A549 (cell line): ENCODE results near the gene DYSF. TPM values are rescaled to one million over a fixed set of nuclear protein-coding genes. Genes with fewer than 3 reads are reported as not detected.

ENCODE experiments used
- ATAC-seq, 2 experiments: fragments of 200-7000 bp in 1 of 2; fragments of >200 bp in 1 of 2; cut with Nextera tagmentation in 1 of 2; cut with Tn5 transposase in 1 of 2; 3 replicates each; pipeline versions ENCODE4 v1.8.0 to v1.9.1; 2018 to 2020; ENCODE audit warnings: mild to moderate bottlenecking in 1 of 2, moderate library complexity in 1 of 2
- CTCF ChIA-PET: fragments of 300-600 bp; sonication (Branson Sonifier 250); formaldehyde crosslinking; extraction: SDS; loops from one replicate; lab custom pipeline; 2021; ENCODE audit warnings: antibody characterized with exemption, inconsistent platforms; lab: Yijun Ruan, JAX
- POLR2A ChIA-PET: fragments of 350-600 bp; formaldehyde crosslinking; extraction: SDS; loops from one replicate; lab custom pipeline; 2021; ENCODE audit warnings: antibody characterized with exemption, inconsistent platforms; lab: Yijun Ruan, JAX
- DNase-seq, 2 experiments: peaks; one replicate each; pipeline versions ENCODE4 v3.0.0 to v3.0.0-alpha.2; 2011 to 2016; ENCODE audit warnings: low read depth in 1 of 2, low spot score in 1 of 2
- FAIRE-seq: peaks from 2 replicates; lab custom pipeline; 2011; peaks lifted over from hg19 to GRCh38; lab: Jason Lieb, UNC
- H3K27ac ChIP-seq, 2 experiments: fragments of >200 bp; sonication (Bioruptor Twin); formaldehyde crosslinking; 3 replicates each; pipeline ENCODE4 v1.5.1; 2016 to 2017
- H3K4me1 ChIP-seq: fragments of >200 bp; sonication (Bioruptor Twin); formaldehyde crosslinking; 3 replicates; pipeline ENCODE4 v1.6.1; 2016
- H3K4me2 ChIP-seq: fragments of >200 bp; sonication (Bioruptor Twin); formaldehyde crosslinking; 3 replicates; pipeline ENCODE4 v1.6.1; 2016
- H3K4me3 ChIP-seq: fragments of >200 bp; sonication (Bioruptor Twin); formaldehyde crosslinking; 3 replicates; pipeline ENCODE4 v1.5.1; 2016
- H3K9me3 ChIP-seq: fragments of >200 bp; sonication (Bioruptor Twin); formaldehyde crosslinking; 3 replicates; pipeline ENCODE4 v1.6.1; 2016
- CEBPB ChIP-seq, 2 experiments: fragments of >200 bp in 1 of 2; sonication (Bioruptor Twin) in 1 of 2; formaldehyde crosslinking in 1 of 2; IDR thresholded peaks; 2 replicates each; pipeline ENCODE4 v1.6.1; 2012 to 2016
- E2F6 ChIP-seq: IDR thresholded peaks from 2 replicates; pipeline ENCODE4 v1.6.1; 2012; ENCODE audit warnings: low read depth, borderline replicate concordance
- EHF ChIP-seq: fragments of 250-450 bp; sonication (Bioruptor Pico); IDR thresholded peaks from 2 replicates; pipeline ENCODE4 v1.5.0; 2020; ENCODE audit warnings: mild to moderate bottlenecking
- EHMT2 ChIP-seq: fragments of 200-600 bp; sonication (generic); IDR thresholded peaks from 2 replicates; pipeline ENCODE4 v1.6.1; 2016; ENCODE audit warnings: antibody characterized with exemption, low read depth, mild to moderate bottlenecking, moderate library complexity
- FOXS1 ChIP-seq: fragments of 250-450 bp; sonication (Bioruptor Pico); IDR thresholded peaks from 2 replicates; pipeline ENCODE4 v1.5.0; 2020; ENCODE audit warnings: mild to moderate bottlenecking, moderate library complexity
- GATA3 ChIP-seq: IDR thresholded peaks from 2 replicates; pipeline ENCODE4 v1.6.1; 2012; ENCODE audit warnings: borderline replicate concordance
- HDAC2 ChIP-seq: fragments of 200-600 bp; sonication (generic); IDR thresholded peaks from 2 replicates; pipeline ENCODE4 v1.6.1; 2016
- HMGXB4 ChIP-seq: fragments of 250-450 bp; sonication (Bioruptor Pico); IDR thresholded peaks from 2 replicates; pipeline ENCODE4 v1.5.0; 2021; ENCODE audit warnings: mild to moderate bottlenecking, moderate library complexity, borderline replicate concordance
- JUN ChIP-seq, 2 experiments: fragments of >200 bp; sonication (Bioruptor Twin); formaldehyde crosslinking; IDR thresholded peaks; 2 replicates in 1 of 2; 3 replicates in 1 of 2; pipeline ENCODE4 v1.6.1; 2016 to 2017
- JUNB ChIP-seq: fragments of >200 bp; sonication (Bioruptor Twin); formaldehyde crosslinking; IDR thresholded peaks from 2 replicates; pipeline ENCODE4 v1.6.1; 2016
- KDM1A ChIP-seq: fragments of 200-600 bp; sonication (generic); IDR thresholded peaks from 2 replicates; pipeline ENCODE4 v1.6.1; 2016; ENCODE audit warnings: low read depth, mild to moderate bottlenecking
- KDM5A ChIP-seq: fragments of 200-600 bp; sonication (generic); IDR thresholded peaks from 2 replicates; pipeline ENCODE4 v1.6.1; 2016; ENCODE audit warnings: antibody characterized with exemption, mild to moderate bottlenecking
- NFE2L2 ChIP-seq: fragments of 150-350 bp; conservative IDR thresholded peaks from 2 replicates; pipeline ENCODE4 v1.6.1; 2014; ENCODE audit warnings: low read length
- NPAS2 ChIP-seq: fragments of 250-450 bp; sonication (Bioruptor Pico); IDR thresholded peaks from 2 replicates; pipeline ENCODE4 v1.8.0; 2022; ENCODE audit warnings: mild to moderate bottlenecking, moderate library complexity, borderline replicate concordance
- POLR2A ChIP-seq: IDR thresholded peaks from 2 replicates; pipeline ENCODE4 v1.6.1; 2012; ENCODE audit warnings: mild to moderate bottlenecking, low read length
- POLR2AphosphoS2 ChIP-seq: conservative IDR thresholded peaks from 2 replicates; pipeline ENCODE4 v1.6.1; 2012; ENCODE audit warnings: low read length, improper control_type of control experiment, inconsistent platforms
- RAD21 ChIP-seq, 2 experiments: fragments of >200 bp in 1 of 2; sonication (Bioruptor Twin) in 1 of 2; formaldehyde crosslinking in 1 of 2; IDR thresholded peaks in 1 of 2; conservative IDR thresholded peaks in 1 of 2; 2 replicates in 1 of 2; 3 replicates in 1 of 2; pipeline ENCODE4 v1.6.1; 2012 to 2018; ENCODE audit warnings: inconsistent platforms in 1 of 2
- RARB ChIP-seq: fragments of 250-450 bp; sonication (Bioruptor Pico); IDR thresholded peaks from 2 replicates; pipeline ENCODE4 v1.8.0; 2021; ENCODE audit warnings: mild to moderate bottlenecking, moderate library complexity
- RCOR1 ChIP-seq: fragments of 150-350 bp; IDR thresholded peaks from 2 replicates; pipeline ENCODE4 v1.6.1; 2014; ENCODE audit warnings: antibody characterized with exemption, low read length, low read depth
- RFX5 ChIP-seq: fragments of 450-650 bp; IDR thresholded peaks from 2 replicates; pipeline ENCODE4 v1.7.1; 2014; ENCODE audit warnings: antibody characterized with exemption, mild to moderate bottlenecking, moderate library complexity
- SMC3 ChIP-seq: fragments of >200 bp; sonication (Bioruptor Twin); formaldehyde crosslinking; IDR thresholded peaks from 3 replicates; pipeline ENCODE4 v1.6.1; 2018; ENCODE audit warnings: inconsistent platforms
- TP53 ChIP-seq: fragments of 250-450 bp; sonication (Bioruptor Pico); IDR thresholded peaks from 2 replicates; pipeline ENCODE4 v1.5.0; 2021; ENCODE audit warnings: mild to moderate bottlenecking, moderate library complexity
- ZFP36 ChIP-seq: fragments of 450-650 bp; IDR thresholded peaks from 2 replicates; pipeline ENCODE4 v1.6.1; 2014; ENCODE audit warnings: borderline replicate concordance; ENCODE audit not compliant: partially characterized antibody
- whole genome bisulfite sequencing: methylation state at CpG from one replicate; pipeline ENCODE4 v1.1.6; 2017; ENCODE audit errors: missing lambda C conversion rate; 5-methylcytosine and 5-hydroxymethylcytosine counted together
- polyA plus RNA-seq, 4 experiments: library from polyadenylated mRNA; depleted of rRNA in 3 of 4; stranded (reverse); fragments of >200 nt; fragmentation: RNase III in 1 of 4; extraction: RNeasy Plus Mini Kit Qiagen cat#74134 plus additional on column Dnase treatment in 1 of 4; gene quantifications; 2 replicates in 3 of 4; 3 replicates in 1 of 4; pipeline ENCODE4 v1.2.3, GENCODE V29; 2011 to 2017
- TF ChIP-seq, protein P1 (sequence below): fragments of >200 bp; sonication (Bioruptor Twin); formaldehyde crosslinking; IDR thresholded peaks from 3 replicates; pipeline ENCODE4 v1.5.1; 2016
- TF ChIP-seq, protein P2 (sequence below): fragments of 450-650 bp; IDR thresholded peaks from 2 replicates; pipeline ENCODE4 v1.6.1; 2014; ENCODE audit warnings: antibody characterized with exemption
- TF ChIP-seq, protein P3 (sequence below): IDR thresholded peaks from 2 replicates; pipeline ENCODE4 v1.6.1; 2012

DYSF gene
- polyA plus RNA-seq, 2 of the 4 experiments (the other 2 are of a cell fraction): 0.36 to 0.98 TPM

GRCh38 chr2:71507476-71507875 is 54.1 kb downstream of the DYSF start (continued):
- TF ChIP-seq E2F6 (no peak), EHMT2 (no peak), RCOR1 (no peak), ZFP36 (no peak), KDM5A (no peak), FOXS1 (no peak), HMGXB4 (no peak), NPAS2 (CRISPR knock-in tag) (no peak), HDAC2 (no peak), KDM1A (no peak)
- TF ChIP-seq, all 56 proteins: peak for 0

DNA sequence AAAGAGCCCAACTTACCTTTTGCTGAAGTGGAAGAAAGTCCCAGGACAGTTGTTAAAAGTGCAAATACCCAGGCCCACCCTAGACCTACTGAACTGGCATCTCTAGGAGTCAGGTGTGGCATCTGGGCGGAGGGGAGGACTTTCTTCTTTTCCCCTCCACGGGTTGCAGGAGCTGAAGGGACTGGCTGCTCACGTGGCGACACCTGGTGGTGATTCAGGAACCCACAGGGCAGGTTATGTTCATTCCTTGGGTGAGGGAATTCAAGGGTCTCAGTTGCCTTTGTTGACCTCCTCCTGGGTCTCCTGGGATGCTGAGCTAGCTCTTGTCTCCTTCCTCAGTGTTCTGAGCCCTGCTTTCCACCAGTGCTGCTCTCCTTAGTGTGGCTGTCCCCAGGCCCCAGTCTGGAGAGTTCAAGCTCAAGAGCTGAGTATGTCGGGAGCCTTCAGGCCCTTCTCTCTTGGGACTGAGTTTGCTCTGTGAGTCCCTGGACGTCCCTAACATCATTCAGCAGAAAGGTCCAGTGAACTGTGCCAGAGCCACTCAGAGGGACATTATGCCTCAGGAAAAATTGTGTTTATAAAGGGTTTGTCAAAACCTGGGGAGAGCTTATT is 56.9 kb downstream of the DYSF start:
- H3K4me3 ChIP-seq: no peak overlapping the region
- ChIA-PET POLR2A (interaction anchor here (0.9 to 1.4 kb wide), 3 partner anchors 50 to 211 kb away, joined by 3 to 7 read pairs (median 4); partner anchors contain the start of gene ZNF638), CTCF (interaction anchor here (0.6 to 13.5 kb wide), 62 partner anchors 10 to 1616 kb away, joined by 3 to 311 read pairs (median 5); partner anchors contain the start of genes DYSF and ZNF638)
- H3K9me3 ChIP-seq: no peaks in the 10 kb centered on the region
- TF ChIP-seq JUNB: no peak
- TF ChIP-seq, protein P1, sequence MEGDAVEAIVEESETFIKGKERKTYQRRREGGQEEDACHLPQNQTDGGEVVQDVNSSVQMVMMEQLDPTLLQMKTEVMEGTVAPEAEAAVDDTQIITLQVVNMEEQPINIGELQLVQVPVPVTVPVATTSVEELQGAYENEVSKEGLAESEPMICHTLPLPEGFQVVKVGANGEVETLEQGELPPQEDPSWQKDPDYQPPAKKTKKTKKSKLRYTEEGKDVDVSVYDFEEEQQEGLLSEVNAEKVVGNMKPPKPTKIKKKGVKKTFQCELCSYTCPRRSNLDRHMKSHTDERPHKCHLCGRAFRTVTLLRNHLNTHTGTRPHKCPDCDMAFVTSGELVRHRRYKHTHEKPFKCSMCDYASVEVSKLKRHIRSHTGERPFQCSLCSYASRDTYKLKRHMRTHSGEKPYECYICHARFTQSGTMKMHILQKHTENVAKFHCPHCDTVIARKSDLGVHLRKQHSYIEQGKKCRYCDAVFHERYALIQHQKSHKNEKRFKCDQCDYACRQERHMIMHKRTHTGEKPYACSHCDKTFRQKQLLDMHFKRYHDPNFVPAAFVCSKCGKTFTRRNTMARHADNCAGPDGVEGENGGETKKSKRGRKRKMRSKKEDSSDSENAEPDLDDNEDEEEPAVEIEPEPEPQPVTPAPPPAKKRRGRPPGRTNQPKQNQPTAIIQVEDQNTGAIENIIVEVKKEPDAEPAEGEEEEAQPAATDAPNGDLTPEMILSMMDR: peak; percentile 98
- TF ChIP-seq TP53 (CRISPR knock-in tag): no peak
- peak; percentile 98 for TF ChIP-seq SMC3
- TF ChIP-seq, protein P2, sequence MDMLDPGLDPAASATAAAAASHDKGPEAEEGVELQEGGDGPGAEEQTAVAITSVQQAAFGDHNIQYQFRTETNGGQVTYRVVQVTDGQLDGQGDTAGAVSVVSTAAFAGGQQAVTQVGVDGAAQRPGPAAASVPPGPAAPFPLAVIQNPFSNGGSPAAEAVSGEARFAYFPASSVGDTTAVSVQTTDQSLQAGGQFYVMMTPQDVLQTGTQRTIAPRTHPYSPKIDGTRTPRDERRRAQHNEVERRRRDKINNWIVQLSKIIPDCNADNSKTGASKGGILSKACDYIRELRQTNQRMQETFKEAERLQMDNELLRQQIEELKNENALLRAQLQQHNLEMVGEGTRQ: no peak
- no peak for TF ChIP-seq JUN (IDR thresholded peaks at IDR 0.05)
- TF ChIP-seq RARB (CRISPR knock-in tag): no peak
- peak; percentile 94 to 95 for TF ChIP-seq RAD21 (conservative IDR thresholded peaks at IDR 0.05 in 1 of 2, IDR thresholded peaks at IDR 0.05 in 1 of 2)
- TF ChIP-seq KDM1A: no peak
- no peak overlapping the region for H3K27ac ChIP-seq
- no peaks in the 10 kb centered on the region for H3K4me1 ChIP-seq
- H3K4me2 ChIP-seq: no peak overlapping the region
- FAIRE-seq: no peak
- peak; percentile 64 to 91 for DNase-seq
- peak; percentile 73 to 91; a peak in 5 of 6 replicates for ATAC-seq
- WGBS: 18% methylated on average over 6 of the region's 6 CpGs

DNA sequence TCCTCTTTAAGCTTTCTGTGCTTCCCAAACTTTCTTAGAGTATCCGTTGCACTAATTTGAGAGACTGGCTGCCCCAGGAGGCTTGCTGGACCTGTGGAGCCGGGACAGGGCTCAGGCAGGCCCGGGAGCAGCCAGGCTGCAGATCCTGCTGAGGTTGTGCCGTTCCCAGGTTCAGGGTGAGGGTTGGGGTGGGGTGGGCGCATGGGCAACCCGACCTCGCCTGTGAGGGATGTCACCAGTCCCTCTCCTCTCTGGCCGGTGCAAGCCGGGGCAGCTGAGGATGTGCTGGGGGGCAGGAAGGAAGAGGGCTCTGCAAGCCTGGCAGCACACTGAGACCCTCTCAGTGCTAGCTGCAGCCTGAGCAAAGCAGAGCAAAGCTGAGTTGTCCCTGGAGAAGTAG is 57.6 kb downstream of the DYSF start:
- ATAC-seq: peak in 1 of 2 experiments; percentile 17; a peak in 2 of 6 replicates
- Histone ChIP-seq H3K9me3 (no peaks in the 10 kb centered on the region), H3K4me2 (no peak overlapping the region), H3K4me1 (no peaks in the 10 kb centered on the region), H3K4me3 (no peak overlapping the region), H3K27ac (no peak overlapping the region)
- FAIRE-seq: no peak
- ChIA-PET CTCF (interaction anchor here (0.6 to 13.5 kb wide), 53 partner anchors 9 to 1615 kb away, joined by 3 to 311 read pairs (median 6); partner anchors contain the start of genes DYSF and ZNF638), POLR2A (interaction anchor here (0.9 to 1.4 kb wide), 2 partner anchors 50 to 211 kb away, joined by 3 to 7 read pairs; no protein-coding TSS in a partner anchor)
- 82% methylated on average over 5 of the region's 9 CpGs for WGBS
- DNase-seq: no peak
- no peak for TF ChIP-seq RFX5
- TF ChIP-seq, protein P3, sequence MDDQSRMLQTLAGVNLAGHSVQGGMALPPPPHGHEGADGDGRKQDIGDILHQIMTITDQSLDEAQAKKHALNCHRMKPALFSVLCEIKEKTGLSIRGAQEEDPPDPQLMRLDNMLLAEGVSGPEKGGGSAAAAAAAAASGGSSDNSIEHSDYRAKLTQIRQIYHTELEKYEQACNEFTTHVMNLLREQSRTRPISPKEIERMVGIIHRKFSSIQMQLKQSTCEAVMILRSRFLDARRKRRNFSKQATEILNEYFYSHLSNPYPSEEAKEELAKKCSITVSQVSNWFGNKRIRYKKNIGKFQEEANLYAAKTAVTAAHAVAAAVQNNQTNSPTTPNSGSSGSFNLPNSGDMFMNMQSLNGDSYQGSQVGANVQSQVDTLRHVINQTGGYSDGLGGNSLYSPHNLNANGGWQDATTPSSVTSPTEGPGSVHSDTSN: no peak
- no peak for TF ChIP-seq GATA3
- TF ChIP-seq, protein P1: no peak
- no peak for TF ChIP-seq POLR2AphosphoS2
- no peak for TF ChIP-seq SMC3
- no peak for TF ChIP-seq NFE2L2
- TF ChIP-seq TP53 (CRISPR knock-in tag): no peak
- TF ChIP-seq E2F6: no peak
- no peak for TF ChIP-seq CEBPB (IDR thresholded peaks at IDR 0.05)
- TF ChIP-seq EHF (CRISPR knock-in tag): no peak
- no peak for TF ChIP-seq KDM1A
- no peak for TF ChIP-seq POLR2A
